HG03457 (cell line): ENCODE measurements around the gene HBE1.
A peak's percentile ranks its signal among the peaks of the same experiment; 100 is the strongest.
"Not testable (repeated sequence)": the region's sequence is repeated elsewhere in the genome, so short reads cannot be mapped to it uniquely, and the experiment has no call there.

ENCODE experiments used
- ATAC-seq: cut with Tn5 transposase; IDR thresholded peaks from one replicate; pipeline ENCODE4 v1.9.1; 2021; ENCODE audit warnings: moderate number of reproducible peaks; ENCODE audit not compliant: unreplicated experiment

HBE1 gene

DNA sequence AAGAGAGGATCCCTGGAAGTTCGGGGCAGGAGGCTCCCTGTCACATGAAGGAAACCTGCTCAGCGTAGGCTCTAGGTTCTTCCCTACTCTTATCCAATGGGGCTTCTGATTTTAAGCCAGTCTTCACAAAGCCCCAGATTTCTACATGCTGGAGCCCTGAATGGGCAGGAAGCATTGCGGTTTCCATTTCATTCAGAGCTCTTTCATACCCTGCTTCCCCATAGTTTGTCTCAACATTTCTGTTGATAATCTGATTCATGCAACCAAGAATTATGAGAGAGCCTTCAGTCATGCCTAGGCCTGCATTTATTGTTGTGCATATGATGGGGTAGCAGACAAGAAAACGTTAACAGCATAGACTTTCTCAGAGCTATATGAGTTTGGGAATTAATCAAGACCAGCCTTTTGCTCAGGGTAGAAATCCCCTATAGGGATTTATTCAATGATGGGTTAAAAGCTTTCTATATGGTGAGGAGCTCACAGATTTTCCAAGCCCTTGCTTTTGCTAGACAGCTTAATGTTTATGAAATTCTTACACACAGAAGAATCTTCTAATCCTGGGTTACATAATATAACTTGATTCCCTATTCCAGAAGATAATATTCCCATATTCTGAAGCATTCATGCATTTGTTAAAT, 16.1 kb upstream of the HBE1 start:
- ATAC-seq: no peak

DNA sequence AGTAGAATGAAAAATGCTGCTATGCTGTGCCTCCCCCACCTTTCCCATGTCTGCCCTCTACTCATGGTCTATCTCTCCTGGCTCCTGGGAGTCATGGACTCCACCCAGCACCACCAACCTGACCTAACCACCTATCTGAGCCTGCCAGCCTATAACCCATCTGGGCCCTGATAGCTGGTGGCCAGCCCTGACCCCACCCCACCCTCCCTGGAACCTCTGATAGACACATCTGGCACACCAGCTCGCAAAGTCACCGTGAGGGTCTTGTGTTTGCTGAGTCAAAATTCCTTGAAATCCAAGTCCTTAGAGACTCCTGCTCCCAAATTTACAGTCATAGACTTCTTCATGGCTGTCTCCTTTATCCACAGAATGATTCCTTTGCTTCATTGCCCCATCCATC, 14.9 kb upstream of the HBE1 start:
- ATAC-seq: no peak

GRCh38 chr11:5283882-5284281, 14.1 kb upstream of the HBE1 start:
- ATAC-seq: no peak

GRCh38 chr11:5283086-5283485, 13.3 kb upstream of the HBE1 start:
- ATAC-seq: no peak

DNA sequence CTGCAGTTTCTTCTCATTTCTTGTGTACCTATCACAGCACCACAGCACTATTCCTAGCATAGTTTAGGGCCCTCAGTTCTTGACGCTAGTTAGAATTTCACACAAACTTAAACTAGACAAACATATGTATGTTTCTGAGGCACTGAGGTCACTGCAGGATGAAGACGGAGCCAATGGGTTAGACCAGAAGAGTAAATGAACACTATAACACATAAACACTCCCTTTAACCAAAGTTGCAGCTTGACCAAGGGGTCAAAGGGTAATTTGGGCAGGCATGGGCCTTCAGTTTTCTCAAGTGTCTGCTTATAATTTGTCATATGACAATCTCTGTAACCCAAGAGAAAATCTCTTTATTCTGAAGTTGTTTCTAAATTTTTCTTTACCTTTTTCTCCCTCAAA, 12.9 kb upstream of the HBE1 start:
- no peak for ATAC-seq

DNA sequence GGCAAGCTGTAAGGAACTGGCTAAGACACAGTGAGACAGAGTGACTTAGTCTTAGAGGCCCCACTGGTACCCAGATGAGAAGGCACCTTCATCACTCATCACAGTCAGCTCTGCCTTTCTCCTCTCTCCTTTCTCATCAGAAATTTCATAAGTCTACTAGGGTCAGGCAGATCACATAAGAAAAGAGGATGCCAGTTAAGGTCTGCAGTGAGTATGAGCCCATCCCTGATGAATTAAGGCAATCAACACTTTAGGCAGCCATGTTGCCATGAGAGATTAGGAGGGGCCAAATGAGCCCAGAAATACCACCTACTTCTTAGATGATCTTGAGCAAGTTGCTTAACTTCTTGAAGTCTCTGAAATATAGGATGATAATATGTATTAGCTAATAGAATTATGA, 11.9 kb upstream of the HBE1 start:
- ATAC-seq: no peak

GRCh38 chr11:5280582-5281102, 10.9 kb upstream of the HBE1 start:
- peak; percentile 90 for ATAC-seq

- ATAC-seq: no peak
Measured at GRCh38 chr11:5279471-5280090, 9.8 kb upstream of the HBE1 start.

GRCh38 chr11:5277807-5278382, 8.2 kb upstream of the HBE1 start:
- ATAC-seq: no peak

DNA sequence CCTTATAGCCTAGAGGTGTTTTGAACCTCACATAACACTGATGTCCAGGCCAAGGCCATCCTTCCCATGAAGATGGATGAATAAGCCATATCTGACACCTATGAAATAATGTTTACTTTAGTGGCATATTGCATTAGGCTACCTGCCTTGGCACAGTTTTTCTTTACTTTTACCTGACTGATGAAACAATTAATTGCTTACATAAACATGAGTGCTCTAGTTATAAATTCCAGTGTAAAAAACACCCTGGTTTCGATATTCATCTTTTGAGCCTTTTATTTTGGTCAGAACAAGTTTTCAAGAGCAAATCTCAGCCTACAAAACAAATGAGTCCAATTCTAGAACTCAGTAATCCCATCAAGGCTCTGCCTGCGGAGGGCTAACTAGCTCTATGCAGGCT, 7.0 kb upstream of the HBE1 start:
- ATAC-seq: no peak

- ATAC-seq: no peak
Measured at GRCh38 chr11:5275369-5276110, 5.8 kb upstream of the HBE1 start.

- ATAC-seq: no peak
Measured at GRCh38 chr11:5274395-5274794, 4.7 kb upstream of the HBE1 start.

DNA sequence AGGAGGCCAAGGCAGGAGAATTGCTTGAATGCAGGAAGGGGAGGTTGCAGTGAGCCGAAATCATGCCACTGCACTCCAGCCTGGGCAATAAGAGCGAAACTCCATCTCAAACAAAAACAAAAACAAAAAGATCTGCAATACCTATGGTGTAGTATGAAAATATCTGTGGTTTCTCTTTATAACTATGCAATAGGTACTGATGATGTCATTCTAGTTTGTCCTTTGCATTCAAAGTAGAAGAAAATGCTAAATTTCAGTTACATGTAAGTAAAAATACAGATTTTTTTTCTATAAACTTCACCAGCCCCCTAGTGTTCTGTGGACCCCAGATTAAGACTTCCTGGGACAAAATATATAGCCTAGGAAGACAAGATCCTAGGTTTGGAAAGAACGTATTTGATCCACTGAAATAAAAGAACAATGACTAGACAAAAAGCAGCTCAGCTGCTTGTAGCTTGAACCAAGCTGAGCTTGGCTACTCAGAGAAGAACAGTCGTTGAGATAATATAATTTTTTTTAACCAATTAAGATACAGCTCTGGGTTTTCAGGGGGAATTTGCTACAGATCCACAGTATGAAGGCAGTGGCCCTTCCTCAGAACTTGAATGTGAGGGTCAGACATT, 2.8 kb upstream of the HBE1 start:
- no peak for ATAC-seq

DNA sequence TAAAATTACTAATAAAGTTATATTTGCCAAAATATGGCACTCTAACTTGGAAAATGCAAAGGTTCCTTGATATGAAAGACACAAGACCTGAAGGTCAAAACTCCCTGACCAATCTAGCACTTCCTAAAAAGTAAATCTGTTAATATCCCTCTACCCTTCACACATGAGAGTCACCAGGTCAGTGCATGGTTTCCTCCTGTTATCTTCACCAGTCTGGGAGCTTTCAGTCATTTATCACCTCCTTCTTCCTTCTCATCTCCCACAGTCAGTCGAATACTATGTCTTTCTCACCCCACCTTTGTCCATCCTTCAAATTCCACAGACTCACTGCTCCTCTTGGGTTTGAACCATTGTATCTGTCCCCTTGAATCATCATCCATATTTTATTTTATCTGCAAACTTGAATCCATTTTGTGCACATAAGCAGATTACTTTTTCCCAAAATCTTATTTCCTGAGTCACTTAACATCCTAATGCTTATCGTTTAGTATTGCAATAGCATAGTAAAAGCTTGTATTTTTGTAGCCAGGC, 2.6 kb downstream of the HBE1 start:
- ATAC-seq: no peak

- no peak for ATAC-seq
Measured at GRCh38 chr11:5266609-5267008, 3.1 kb downstream of the HBE1 start.

DNA sequence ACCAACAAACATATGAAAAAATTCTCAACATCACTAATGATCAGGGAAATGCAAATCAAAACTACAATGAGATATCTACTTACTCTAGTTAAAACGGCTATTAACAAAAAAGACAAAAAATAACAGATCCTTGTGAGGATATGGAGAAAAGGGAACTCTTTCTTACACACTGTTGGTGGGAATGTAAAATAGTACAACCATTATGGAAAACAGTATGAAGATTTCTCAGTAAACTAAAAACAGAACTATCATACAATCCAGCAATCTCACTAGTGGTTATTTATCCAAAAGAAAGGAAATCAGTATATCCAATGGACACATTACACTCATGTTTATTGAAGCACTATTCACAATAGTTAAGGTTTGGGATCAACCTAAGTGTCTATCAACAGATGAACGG, 3.9 kb downstream of the HBE1 start:
- no peak for ATAC-seq

DNA sequence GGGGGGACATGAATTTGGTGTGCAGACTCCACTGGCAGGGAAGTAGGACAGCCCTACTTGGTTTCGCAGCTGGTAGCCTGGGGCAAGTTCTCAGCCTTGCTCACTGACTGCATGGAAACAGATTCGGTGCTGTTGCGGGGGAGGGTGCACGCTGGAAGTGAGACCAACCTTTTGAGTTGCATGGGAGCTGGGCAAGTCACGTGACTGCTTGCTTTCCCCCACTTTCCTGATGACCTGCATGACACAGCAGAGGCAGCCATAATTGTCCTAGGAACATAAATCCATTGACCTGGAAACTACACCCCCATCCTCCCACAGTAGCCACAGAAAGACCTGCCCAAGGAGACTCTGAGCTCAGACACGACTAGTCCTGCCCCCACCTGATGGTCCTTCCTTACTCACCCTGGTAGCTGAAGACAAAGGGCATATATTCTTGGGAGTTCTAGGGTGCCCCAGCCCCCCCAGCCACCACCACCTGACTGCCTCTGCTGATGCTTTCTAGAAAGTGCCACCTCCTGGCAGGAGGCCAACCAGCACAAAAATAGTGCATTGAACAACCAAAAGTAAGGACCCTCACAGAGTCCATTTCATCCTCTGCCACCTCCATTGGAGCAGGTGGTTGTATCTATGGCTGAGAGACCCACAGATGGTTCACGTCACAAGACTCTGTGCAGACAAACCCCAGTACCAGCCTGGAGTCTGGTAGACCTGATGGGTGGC, 11.0 kb downstream of the HBE1 start:
- ATAC-seq: no peak

GRCh38 chr11:5257296-5257695, 12.4 kb downstream of the HBE1 start:
- no peak for ATAC-seq

DNA sequence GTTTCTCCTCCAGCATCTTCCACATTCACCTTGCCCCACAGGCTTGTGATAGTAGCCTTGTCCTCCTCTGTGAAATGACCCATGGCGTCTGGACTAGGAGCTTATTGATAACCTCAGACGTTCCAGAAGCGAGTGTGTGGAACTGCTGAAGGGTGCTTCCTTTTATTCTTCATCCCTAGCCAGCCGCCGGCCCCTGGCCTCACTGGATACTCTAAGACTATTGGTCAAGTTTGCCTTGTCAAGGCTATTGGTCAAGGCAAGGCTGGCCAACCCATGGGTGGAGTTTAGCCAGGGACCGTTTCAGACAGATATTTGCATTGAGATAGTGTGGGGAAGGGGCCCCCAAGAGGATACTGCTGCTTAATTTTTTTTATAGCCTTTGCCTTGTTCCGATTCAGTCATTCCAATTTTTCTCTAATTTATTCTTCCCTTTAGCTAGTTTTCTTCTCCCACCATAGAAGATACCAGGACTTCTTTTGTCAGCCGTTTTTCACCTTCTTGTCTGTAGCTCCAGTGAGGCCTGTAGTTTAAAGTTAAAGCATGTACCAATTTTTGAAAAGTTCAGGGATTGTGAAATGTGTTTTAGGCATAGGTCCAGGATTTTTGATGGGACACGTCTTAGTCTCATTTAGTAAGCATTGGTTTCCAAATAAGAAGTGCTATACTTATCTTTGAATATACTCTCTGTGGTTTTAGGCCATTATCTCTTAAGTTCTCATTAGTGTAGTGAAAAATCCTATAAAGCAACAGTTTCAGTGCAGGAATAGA, 14.9 kb downstream of the HBE1 start, which contains the start of gene HBG2:
Gene HBG2 (minus strand): TSS at position 136 of the 768 bp plus-strand sequence. CDS start 53 bp downstream, at position 83.
- ATAC-seq: not testable (repeated sequence)
